NCI-H748 (cell line): Measurements from ENCODE around the gene ASCL2.

ENCODE experiments used
- DNase-seq: peaks from one replicate; lab custom pipeline; 2025; ENCODE audit not compliant: unreplicated experiment; lab: John Stamatoyannopoulos, UW

Gene ASCL2, protein sequence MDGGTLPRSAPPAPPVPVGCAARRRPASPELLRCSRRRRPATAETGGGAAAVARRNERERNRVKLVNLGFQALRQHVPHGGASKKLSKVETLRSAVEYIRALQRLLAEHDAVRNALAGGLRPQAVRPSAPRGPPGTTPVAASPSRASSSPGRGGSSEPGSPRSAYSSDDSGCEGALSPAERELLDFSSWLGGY

DNA sequence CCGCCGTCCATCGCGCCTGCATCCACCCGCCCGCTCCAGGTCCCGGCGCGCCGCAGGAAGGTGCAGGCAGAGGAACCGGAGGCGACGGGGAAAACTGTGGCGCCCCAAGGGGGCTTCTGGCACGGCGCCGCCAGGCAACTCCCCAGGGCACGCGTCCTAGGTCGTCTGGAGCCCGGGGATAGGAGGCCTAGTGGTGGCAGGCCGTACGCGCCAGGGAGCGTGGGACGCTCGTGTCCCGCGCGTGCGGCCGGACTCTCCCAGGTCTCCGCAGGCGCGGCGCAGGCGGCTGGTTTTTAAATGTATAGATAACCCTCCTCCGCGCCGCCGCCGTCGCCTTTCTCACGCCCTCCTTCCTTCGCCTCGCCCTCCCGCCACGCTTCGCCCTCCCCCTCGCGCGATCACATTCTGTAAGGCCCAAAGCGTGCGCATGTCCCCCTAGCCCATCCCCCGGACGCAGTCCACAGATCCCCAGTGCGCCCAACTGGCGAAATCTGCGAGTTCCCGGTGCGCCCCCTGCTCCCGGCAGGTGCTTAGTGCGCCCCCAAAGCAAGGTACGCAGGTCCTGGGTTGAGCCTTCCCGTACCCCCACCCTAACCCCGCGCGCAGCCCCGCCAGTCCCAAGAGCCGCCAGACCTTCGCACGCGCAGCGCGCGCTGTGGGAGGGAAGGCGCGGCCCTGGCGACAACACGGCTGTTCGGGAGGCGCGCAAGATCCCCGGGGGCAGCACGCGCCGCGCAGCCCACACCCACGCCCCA is at the start of gene ASCL2:
Gene ASCL2, minus strand, starts transcription at position 267 of the 755 bp plus-strand sequence. Its CDS starts 256 bp downstream, at position 11.
- peak; percentile 75 for DNase-seq

DNA sequence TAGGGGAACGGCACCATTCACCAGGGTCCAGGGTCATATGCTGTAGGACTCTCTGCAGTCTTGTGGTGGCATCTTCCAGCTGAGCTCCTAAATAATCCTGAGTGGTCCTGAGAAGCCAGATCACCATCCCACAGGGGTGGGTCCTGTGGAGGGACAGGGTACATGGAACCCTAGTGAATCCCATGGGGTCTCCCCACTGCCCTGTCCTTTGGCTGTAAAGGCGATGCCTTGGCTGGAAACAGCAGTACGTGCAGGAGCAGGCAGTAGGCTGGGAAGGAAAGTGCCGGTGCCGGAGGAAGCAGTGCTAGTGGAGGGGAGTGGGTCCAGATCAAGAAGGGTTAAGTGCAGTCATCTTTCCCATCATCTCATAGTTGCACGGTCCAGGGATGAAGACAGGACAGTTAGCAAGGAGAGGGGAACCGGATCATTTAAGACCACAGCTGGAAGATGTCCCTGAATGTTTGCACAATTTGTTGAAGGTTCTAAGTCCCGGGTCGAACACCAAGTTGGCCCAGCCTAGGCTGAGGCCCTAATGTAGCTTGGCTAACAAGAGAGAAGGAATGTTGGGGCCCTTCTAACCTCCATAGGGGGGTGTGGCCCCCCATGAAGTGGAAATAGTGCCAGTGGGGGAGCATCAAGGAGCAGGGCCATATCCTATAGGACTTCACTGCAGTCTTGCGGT is 49.5 kb upstream of the ASCL2 start:
- DNase-seq: no peak

DNA sequence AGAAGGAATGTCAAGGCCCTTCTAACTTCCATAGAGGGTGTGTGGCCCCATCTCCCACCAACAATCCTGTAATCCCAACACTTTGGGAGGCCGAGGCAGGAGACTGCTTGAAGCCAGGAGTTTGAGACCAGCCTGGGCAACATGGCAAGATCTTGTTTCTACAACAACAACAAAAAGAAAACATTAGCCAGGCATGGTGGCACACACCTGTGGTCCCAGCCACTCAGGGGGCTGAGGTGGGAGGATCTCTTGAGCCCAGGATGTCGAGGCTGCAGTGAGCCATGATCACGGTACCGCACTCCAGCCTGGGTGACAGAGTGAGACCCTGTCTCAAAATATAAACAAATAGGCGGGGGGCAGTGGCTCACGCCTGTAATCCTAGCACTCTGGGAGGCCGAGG is 48.3 kb upstream of the ASCL2 start:
- no peak for DNase-seq

DNA sequence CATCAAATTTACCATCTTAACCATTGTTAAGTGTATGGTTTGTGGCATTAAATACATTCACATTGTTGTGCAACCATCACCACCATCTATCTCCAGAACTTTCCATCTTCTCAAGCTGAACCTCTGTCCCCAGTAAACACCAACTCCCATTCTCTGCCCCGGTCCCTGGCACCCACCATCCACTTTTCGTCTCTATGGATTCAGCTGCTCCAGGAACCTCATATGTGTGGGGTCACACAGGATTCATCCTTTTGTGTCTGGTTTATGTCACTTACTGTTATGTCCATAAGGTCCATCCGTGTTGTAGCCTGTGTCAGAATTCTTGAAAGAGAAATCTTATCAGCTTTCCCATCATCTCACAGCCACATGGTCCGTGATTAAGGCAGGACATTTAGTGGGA is 47.7 kb upstream of the ASCL2 start:
- DNase-seq: no peak

DNA sequence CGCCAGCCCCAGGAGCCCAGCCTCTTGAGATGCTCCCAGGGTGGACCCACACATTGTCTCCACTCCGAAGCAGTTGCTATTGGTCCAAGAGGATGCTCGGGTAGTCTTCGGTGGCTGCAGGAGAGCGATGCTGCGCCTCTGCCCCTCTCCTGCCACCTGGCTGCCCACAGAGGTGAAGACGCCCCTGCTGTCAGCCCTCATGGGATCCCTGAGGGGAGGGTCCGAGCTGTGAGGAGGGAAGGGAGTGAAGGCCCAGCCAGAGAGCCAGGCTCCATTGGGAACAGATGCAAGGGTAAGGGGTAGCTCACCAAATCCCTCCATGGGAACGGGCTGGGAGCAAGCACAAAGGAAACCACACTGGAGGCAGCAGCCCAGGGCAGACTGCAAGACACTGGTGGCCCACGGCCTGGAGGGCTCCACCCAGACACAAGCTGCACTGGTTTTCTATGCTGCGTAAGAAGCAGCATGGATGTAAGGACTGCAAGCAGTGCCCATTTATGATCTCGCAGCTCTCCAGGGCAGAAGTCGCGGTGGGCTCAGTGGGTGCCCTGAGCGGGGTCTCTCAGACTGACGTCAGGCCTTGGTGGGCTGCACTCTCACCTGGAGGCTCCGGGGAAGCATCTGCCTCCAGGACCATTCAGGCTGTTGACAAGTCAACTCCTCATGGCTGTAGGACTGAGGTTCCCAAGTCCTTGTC is 47.1 kb upstream of the ASCL2 start:
- no peak for DNase-seq

DNA sequence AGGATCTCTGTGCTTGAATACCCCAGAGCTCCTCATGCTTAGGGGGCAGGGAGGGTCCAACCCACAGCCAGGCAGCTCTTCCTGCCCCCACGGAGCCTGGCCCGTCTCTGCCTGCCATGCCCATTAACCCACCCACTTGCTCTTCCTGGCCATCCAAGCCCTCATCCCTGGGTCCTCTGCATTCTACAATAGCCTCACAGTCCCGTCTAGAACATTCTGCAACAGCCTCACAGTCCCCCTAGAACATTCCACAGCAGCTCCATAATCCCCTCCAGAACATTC is 46.5 kb upstream of the ASCL2 start:
- no peak for DNase-seq

DNA sequence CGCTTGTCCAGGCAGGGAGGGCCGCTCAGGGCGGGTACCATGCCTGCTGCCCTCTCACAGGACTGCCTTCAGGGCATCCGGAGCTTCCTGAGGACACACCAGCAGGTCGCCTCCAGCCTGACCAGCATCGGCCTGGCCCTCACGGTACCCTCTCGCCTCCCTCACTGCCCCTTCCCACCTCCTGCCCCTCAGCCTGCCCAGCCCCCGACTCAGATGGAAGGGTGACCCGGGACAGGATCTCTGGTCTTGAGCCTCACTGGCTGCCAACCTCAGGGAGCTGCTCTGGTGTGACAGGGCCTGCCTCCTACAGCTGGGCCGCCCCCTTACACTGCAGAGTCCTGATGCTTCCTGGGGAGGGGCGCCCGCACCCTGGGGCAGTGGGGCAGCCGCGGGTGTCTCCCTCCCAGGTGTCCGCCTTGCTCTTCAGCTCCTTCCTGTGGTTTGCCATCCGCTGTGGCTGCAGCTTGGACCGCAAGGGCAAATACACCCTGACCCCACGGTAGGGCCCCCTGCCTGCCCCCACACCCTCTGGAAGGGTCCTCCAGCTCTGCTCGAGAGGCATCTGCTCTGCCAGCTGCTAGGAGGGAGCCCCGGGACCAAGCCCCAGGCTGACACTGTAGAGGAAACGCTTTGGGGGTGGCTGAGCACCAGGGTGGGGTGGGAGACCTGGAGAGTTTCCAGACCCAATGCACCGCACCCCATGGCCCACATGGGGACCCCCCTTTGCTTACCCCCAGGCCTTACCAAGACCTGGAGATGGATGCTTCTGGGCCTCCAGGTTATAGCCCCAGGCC is 46.0 kb upstream of the ASCL2 start:
- no peak for DNase-seq

DNA sequence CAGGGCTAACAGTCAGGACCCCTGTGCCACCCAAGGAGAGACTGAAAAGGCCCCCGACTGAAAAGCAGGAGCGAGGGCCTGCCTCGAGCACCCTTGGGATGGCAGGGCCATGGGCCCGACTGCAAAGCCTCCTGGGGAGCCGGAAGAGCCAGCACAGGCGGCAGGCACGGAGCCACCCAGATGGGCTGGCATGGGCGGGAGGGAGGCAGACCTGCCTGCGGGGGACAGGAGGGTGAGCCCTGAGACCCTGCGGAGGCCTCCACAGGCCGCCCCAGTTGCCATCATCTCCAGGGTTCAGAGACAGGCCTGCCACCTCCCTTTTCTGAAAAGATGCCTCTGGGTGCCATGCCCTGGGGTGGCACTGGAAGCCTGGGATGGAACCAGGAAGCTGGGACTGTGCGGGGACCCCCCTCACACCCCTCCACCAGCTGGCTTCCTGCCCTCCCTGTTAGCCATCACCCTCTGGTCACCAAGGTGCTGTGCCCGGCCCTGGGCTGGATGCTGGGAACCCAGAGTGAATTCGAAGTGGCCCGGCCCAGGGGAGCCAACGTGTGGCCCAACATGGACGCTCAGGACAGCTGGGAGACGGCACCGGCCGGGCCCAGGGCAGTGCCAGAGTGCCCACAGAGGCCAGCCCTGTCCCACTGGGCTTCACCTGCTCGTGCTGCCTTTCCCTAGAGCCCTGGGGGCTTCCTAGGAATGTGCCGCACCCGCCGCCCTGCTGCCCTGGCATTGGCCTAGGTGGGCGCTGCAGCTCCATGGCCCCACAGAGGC is 45.2 kb upstream of the ASCL2 start:
- no peak for DNase-seq

DNA sequence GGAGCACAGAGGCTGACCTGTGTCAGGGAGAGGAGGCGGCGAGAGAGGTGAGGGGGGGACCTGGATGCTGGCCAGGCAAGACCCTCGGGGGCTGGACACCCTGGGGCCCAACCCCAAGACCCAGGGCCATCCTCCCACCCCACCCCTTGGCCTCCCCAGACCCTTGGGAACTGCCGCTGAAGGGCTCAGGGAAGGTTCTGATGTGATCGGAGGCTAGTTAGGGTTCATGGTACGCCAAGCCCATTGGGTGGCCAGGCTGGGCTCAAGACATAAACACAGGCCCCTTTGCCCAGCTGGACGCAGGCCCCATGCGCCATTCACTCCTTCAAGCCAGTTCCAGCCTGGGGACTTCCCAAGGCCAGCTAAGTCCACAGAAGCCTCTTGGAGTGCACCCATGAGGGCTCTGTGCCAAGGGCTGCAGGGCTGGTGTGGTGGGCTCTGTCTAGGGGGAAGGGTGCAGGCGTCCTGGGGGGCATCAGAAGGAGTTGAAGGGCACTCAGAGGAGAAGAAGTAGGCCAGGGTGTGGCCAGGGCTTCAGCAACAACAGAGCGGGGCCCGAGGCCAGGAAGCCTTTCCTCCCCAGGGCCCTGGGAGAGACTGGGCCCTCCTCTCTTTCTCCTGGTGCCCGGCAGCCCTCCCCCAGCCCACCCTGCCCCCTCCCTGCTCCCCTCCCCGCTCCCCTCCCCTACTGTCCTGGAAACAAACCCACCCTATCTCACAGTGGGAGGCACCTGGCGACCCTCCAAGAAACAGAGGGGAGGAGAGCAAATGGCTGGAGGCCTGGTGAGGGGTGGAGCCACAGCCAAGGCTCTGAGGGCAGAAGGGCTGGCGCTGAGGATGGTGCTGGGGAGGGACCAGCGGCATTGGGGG is 44.4 kb upstream of the ASCL2 start:
- DNase-seq: peak; percentile 38

DNA sequence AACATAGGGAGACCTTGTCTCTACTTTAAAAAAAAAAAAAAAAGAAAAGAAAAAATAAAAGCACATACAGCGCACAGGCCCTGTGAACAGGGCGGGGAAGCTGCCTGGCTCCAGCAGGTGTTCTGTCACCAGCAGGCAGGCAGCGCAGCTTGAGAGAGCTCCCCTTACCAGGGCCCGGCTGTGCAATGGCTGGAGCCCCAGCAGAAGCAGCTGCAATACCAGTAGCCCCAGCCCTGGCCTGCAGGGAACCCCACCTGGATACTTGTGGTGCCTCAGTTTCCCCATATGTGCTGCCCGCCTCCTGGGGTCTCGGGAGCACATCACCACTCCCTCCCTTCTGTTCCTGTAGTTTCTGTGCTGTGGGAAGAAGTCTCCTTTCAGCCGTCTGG is 43.7 kb upstream of the ASCL2 start:
- DNase-seq: no peak

DNA sequence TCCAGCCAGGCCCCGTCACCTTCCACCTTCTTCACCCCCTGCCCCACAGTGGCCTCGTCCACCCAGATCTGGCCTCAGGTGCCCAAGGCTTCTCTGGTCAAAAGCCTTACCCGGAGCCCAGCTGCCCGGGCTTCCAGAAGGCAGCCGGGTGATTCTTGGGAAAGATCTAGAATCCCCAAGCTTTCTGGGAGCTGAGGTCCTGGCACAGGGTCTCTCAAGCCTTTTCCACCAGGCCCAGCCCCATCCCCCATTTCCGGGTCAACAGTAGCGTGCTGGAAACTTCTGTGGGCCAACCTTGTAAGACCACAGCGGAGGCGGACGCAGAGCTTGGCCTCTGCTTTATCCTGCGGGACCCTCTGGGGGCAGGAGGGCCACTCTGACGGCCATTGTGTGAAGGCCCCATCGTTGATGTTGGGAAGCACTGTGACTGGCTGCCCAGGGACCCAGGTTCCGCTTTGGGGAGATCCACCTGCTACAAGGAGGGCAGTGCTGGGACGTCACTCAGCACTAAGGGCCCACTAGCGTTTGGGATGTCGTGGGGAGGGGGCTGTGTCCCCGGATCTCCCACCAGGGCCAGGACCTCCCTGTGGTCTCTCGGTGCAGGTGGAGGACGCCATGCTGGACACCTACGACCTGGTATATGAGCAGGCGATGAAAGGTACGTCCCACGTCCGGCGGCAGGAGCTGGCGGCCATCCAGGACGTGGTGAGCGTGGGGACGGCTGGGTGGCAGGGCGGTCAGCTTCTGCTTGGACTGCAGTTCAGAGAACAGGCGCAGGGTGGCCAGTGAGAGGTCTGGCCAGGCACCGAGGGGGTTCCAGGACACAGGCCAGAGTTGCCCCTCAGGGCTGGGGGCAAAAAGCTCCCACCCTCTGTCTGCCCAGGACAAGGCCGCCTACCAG is 42.9 kb upstream of the ASCL2 start:
- DNase-seq: no peak

DNA sequence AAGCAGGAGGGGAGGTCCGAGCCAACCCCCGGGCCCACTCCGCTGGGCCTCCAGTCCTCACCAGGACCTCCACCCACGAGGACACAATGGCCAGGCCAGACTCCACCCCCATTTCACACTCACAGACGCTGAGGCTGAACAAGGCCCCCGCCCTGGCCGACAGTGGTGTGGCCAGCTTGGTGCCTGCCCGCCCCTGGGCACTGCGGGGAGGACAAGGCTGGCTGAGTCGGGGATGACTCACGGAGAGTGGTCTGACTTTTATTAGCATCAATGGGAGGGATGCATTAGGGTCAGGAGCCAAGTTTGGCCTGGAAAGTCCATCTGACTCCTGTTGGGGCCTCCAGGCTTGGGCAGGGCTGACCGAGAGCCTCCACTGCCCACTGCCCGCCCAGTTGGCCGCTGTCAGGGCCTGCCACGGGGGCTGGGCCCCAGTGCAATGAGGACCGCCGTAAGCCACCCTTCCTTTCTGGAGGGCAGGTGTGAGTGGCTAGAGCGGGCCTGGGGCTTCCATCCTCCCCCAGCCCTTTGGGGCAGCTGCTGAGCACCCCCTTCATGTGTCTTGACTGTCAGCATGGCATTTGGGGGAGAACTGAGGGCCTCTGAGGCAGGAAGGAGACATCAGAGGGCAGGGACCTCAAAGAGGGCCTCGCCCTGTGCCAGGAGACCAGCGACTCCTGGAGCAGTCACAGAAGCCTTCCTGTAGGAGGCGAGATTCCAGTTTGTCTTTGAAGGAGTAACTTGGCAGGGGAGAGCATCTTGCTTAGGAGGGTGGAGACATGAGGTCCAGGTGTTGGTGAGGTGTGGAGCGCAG is 42.0 kb upstream of the ASCL2 start:
- DNase-seq: no peak

DNA sequence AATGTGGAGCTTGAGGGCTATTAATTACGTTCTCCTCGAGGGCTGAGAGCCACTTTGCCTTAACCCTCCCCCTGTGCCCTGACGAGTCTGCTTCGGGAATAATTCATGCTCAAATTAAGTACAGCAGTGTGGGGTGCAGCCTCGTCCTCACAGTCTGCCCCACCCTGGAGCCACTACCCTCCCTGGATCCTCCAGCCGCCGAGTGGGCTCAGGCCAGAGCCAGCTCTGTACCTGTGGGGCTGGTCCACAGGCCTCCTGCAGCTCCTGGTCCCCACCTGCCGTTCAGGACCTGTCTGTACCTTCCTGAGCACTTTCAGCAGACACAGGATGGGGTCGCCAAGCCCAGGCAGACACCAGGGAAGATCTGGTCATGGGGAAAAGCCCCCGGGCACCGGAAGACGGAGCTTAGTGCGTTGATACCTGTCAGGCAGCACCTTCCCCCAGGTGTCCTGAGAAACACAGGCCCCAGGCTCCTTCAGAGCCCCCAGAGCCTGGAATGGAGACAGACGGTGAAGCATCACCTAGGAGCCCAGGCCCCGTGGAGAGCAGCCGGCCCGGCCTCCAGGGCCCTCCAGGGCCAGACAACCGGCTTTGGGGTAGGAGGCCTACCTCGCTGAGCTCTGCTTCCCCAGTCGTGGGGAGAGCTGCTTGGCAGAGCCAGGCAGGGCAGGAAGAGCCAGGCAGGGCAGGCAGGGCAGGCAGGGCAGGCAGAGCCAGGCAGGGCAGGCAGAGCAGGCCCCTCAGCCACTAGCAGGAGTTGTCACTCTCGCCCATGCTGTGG is 41.2 kb upstream of the ASCL2 start:
- no peak for DNase-seq

DNA sequence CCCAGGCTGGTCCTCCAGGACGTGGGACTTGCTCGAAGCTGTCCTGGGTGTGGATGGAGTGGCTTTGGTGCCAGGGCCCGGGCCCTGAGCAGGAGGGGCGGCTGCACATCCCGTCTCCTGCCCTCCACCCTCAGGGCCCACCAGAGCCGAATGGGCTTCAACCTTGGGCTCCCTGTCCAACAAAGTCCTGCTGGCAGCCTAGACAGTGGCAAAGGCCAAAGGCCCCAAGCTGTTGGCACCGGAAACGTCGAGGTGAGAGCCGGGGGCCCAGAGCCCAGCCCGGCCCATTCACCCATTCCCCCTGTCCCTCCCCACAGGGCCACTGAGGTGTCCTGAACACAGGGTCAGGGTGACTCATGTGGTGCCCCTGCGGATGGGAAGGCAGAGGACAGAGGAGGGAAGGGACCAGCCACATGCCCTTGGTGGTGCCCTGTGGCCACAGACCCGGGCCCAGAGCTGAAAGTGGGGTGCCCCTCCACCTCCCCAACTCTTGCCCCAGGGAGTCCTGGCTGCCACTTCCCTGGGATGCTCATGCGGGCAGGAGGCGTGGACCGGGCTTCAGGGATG is 40.5 kb upstream of the ASCL2 start:
- DNase-seq: no peak

DNA sequence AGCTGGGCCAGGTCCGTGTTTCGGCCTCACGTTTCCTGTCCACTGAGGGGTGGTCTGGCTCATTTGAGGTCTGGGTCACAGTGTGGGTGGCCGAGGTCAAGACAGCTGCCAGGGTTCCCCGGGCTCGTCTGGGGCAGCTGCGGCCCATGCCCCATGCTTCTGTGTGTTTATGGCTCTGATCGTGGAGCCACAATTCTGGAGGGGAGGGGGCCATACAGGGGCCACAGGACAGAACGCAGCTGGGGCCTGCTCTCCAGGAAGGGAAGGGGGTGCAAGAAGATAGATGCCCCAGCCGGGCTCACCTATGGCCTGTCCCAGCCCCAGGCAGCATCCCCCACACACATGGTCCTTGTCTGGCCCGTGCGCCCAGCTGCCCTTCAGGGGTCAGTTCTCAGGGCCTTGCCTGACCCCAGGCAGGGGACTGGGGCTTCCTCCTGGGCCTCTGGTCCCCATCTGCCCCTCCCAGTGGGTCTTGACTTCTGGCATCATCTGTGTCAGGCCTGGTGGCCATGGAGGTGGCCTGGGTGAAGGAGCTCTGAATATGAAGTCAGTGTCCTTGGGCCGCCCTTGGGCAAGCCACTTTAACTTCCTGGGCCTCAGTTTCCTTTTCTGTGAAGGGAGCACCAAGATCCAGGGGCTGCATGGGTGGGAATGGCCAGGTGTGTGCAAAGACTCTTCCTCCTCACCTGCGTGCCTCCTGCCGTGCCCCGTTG is 39.8 kb upstream of the ASCL2 start:
- no peak for DNase-seq
